ENCODE measurements around the gene HOXD10.

Gene HOXD10

GRCh38 chr2:176121190-176122051 is 4.8 kb downstream of the HOXD10 start:
- no peak overlapping the region for H3K4me3 ChIP-seq (ENCODE audit: low read depth, low read length)
- TF ChIP-seq MYC (IDR thresholded peaks at IDR 0.05; ENCODE audit: low read depth, low read length) (no peak), POLR2A (IDR thresholded peaks at IDR 0.05; ENCODE audit: extremely low read depth, insufficient read length) (no peak)
- no peak for DNase-seq (ENCODE audit: low read depth)

- no peak overlapping the region for H3K4me3 ChIP-seq (ENCODE audit: low read depth, low read length)
- DNase-seq (ENCODE audit: low read depth) = no peak
- no peak for TF ChIP-seq POLR2A (IDR thresholded peaks at IDR 0.05; ENCODE audit: extremely low read depth, insufficient read length)
- TF ChIP-seq, protein P1, sequence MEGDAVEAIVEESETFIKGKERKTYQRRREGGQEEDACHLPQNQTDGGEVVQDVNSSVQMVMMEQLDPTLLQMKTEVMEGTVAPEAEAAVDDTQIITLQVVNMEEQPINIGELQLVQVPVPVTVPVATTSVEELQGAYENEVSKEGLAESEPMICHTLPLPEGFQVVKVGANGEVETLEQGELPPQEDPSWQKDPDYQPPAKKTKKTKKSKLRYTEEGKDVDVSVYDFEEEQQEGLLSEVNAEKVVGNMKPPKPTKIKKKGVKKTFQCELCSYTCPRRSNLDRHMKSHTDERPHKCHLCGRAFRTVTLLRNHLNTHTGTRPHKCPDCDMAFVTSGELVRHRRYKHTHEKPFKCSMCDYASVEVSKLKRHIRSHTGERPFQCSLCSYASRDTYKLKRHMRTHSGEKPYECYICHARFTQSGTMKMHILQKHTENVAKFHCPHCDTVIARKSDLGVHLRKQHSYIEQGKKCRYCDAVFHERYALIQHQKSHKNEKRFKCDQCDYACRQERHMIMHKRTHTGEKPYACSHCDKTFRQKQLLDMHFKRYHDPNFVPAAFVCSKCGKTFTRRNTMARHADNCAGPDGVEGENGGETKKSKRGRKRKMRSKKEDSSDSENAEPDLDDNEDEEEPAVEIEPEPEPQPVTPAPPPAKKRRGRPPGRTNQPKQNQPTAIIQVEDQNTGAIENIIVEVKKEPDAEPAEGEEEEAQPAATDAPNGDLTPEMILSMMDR (IDR thresholded peaks at IDR 0.05; ENCODE audit: low read depth, low read length) = no peak
- TF ChIP-seq MYC (IDR thresholded peaks at IDR 0.05; ENCODE audit: low read depth, low read length) = no peak
- TF ChIP-seq, protein P2, sequence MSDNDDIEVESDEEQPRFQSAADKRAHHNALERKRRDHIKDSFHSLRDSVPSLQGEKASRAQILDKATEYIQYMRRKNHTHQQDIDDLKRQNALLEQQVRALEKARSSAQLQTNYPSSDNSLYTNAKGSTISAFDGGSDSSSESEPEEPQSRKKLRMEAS (IDR thresholded peaks at IDR 0.05; ENCODE audit: low read depth, low read length) = no peak
Measured at GRCh38 chr2:176122052-176122682, 5.6 kb downstream of the HOXD10 start.

DNA sequence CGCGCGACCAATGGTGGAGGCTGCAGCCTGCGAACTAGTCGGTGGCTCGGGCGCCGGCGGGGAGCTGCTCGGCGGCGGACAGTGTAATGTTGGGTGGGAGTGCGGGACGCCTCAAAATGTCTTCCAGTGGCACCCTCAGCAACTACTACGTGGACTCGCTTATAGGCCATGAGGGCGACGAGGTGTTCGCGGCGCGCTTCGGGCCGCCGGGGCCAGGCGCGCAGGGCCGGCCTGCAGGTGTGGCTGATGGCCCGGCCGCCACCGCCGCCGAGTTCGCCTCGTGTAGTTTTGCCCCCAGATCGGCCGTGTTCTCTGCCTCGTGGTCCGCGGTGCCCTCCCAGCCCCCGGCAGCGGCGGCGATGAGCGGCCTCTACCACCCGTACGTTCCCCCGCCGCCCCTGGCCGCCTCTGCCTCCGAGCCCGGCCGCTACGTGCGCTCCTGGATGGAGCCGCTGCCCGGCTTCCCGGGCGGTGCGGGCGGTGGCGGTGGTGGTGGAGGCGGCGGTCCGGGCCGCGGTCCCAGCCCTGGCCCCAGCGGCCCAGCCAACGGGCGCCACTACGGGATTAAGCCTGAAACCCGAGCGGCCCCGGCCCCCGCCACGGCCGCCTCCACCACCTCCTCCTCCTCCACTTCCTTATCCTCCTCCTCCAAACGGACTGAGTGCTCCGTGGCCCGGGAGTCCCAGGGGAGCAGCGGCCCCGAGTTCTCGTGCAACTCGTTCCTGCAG is 6.3 kb downstream of the HOXD10 start, which contains the start of gene HOXD9:
Gene HOXD9 (plus strand): TSS at position 37 of the 728 bp plus-strand sequence. CDS start 50 bp downstream, at position 87.
- no peak within 1 kb of the TSS for H3K4me3 ChIP-seq (ENCODE audit: low read depth, low read length)
- no peak for DNase-seq (ENCODE audit: low read depth)
- TF ChIP-seq, protein P2 (IDR thresholded peaks at IDR 0.05; ENCODE audit: low read depth, low read length) = no peak
- no peak for TF ChIP-seq POLR2A (IDR thresholded peaks at IDR 0.05; ENCODE audit: extremely low read depth, insufficient read length)
- TF ChIP-seq, protein P1 (IDR thresholded peaks at IDR 0.05; ENCODE audit: low read depth, low read length) = no peak
- TF ChIP-seq MYC (IDR thresholded peaks at IDR 0.05; ENCODE audit: low read depth, low read length) = no peak

GRCh38 chr2:176123411-176124109 is 7.0 kb downstream of the HOXD10 start:
- no peak overlapping the region for H3K4me3 ChIP-seq (ENCODE audit: low read depth, low read length)
- TF ChIP-seq, protein P1 (IDR thresholded peaks at IDR 0.05; ENCODE audit: low read depth, low read length) = no peak
- TF ChIP-seq, protein P2 (IDR thresholded peaks at IDR 0.05; ENCODE audit: low read depth, low read length) = no peak
- TF ChIP-seq MYC (IDR thresholded peaks at IDR 0.05; ENCODE audit: low read depth, low read length) = no peak
- no peak for TF ChIP-seq POLR2A (IDR thresholded peaks at IDR 0.05; ENCODE audit: extremely low read depth, insufficient read length)
- DNase-seq (ENCODE audit: low read depth) = no peak

DNA sequence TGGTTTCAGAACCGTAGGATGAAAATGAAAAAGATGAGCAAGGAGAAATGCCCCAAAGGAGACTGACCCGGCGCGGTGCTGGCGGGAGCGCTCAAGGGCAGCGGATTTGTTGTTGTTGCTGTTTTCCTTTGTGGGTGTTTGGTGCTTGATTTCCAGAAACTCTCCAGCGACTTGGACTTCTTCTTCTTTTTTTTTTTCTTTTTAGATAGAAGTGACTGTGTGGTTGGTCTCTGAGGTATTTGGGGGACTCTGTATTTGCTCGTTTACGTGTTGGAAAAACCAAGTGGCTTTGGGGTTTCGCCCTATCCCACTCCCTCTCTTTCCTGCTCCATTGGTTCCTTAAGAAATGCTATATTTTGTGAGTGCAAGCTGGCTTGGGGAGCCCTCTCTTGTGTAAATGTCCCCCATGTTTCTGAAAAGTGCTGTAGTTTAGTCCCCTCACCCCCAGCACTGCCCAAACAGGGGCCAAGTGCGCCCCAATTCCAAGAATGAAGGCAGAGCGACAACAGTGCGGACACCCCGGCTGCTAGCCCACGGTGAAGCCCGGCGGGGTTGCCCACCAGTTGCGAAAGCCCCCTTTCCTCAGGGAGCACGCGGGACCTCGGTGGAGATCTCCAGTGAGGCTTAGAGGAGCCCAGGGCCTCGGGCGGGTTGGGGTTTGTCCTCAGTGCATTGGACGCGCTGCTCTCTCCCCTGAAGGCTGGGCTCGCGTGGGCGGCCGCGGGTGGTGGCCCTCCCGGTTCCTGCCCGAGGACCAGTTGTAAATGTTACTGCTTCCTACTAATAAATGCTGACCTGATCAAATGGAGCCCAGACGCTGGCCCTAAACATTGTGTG is 7.8 kb downstream of the HOXD10 start:
- DNase-seq (ENCODE audit: low read depth) = no peak
- no peak overlapping the region for H3K4me3 ChIP-seq (ENCODE audit: low read depth, low read length)
- TF ChIP-seq POLR2A (IDR thresholded peaks at IDR 0.05; ENCODE audit: extremely low read depth, insufficient read length) (no peak), MYC (IDR thresholded peaks at IDR 0.05; ENCODE audit: low read depth, low read length) (no peak)
- TF ChIP-seq, protein P1 (IDR thresholded peaks at IDR 0.05; ENCODE audit: low read depth, low read length) = no peak
- TF ChIP-seq, protein P2 (IDR thresholded peaks at IDR 0.05; ENCODE audit: low read depth, low read length) = no peak

Data from NB4 (cell line).